GM12878 (cell line): ENCODE results near the gene PDSS2. TPM values are rescaled to one million over a fixed set of nuclear protein-coding genes. Genes with fewer than 3 reads are reported as not detected.

Source experiments
- ATAC-seq: fragments of 200-7000 bp; cut with Tn5 transposase; 3 replicates; pipeline ENCODE4 v1.9.1; 2020; ENCODE audit warnings: mild to moderate bottlenecking, moderate library complexity
- BruUV-seq: library from RNA; stranded (reverse); fragments of 400-500 nt; replicated peaks from 2 replicates; lab custom pipeline; 2021; lab: Mats Ljungman, UMichigan
- CTCF ChIA-PET: fragments of 300-600 bp; sonication (Branson Sonifier 250); formaldehyde crosslinking; extraction: SDS; loops from one replicate; lab custom pipeline; 2021; ENCODE audit warnings: inconsistent platforms; lab: Yijun Ruan, JAX
- POLR2A ChIA-PET: fragments of 350-600 bp; formaldehyde crosslinking; extraction: SDS; loops from one replicate; lab custom pipeline; 2021; ENCODE audit warnings: inconsistent platforms; lab: Charles Lee
- RAD21 ChIA-PET: fragments of 300-600 bp; sonication (Branson Sonifier 250); formaldehyde crosslinking; loops from one replicate; lab custom pipeline; 2023; ENCODE audit warnings: antibody characterized with exemption; ENCODE audit not compliant: unreplicated experiment; lab: Charles Lee
- SMC1A ChIA-PET: fragments of 300-600 bp; sonication (Branson Sonifier 250); formaldehyde crosslinking; loops from one replicate; lab custom pipeline; 2023; ENCODE audit not compliant: unreplicated experiment, uncharacterized antibody; lab: Charles Lee
- DNase-seq: peaks from one replicate; pipeline ENCODE4 v3.0.0-alpha.2; 2011; ENCODE audit warnings: low read depth, low spot score
- FAIRE-seq: peaks from 3 replicates; lab custom pipeline; 2011; peaks lifted over from hg19 to GRCh38; lab: Jason Lieb, UNC
- H2AFZ ChIP-seq: 2 replicates; pipeline ENCODE4 v1.6.0; 2011; ENCODE audit warnings: low read depth, low read length, control low read depth; ENCODE audit not compliant: control insufficient read depth
- H3K27ac ChIP-seq: 2 replicates; pipeline ENCODE4 v1.5.1; 2011; ENCODE audit warnings: control low read depth; ENCODE audit not compliant: control insufficient read depth, insufficient read depth
- H3K27me3 ChIP-seq, 2 experiments: replicated peaks in 1 of 2; 2 replicates each; pipeline versions ENCODE4 v1.6.0 to v1.6.1; 2011; ENCODE audit warnings: low read length in 1 of 2; ENCODE audit not compliant: control insufficient read depth in 2 of 2, insufficient read depth in 2 of 2
- H3K36me3 ChIP-seq, 2 experiments: 2 replicates each; pipeline ENCODE4 v1.5.1; 2011; ENCODE audit warnings: low read length in 1 of 2; ENCODE audit not compliant: control insufficient read depth in 2 of 2, insufficient read depth in 2 of 2
- H3K4me1 ChIP-seq: 2 replicates; pipeline ENCODE4 v1.6.1; 2011; ENCODE audit warnings: mild to moderate bottlenecking, low read length, moderate library complexity, mixed read lengths; ENCODE audit not compliant: control insufficient read depth, insufficient read depth
- H3K4me2 ChIP-seq: 2 replicates; pipeline ENCODE4 v1.6.0; 2011; ENCODE audit warnings: control low read depth; ENCODE audit not compliant: control insufficient read depth, insufficient read depth
- H3K4me3 ChIP-seq: fragments of 200-600 bp; sonication (generic); 2 replicates; pipeline ENCODE4 v1.5.1; 2016
- H3K79me2 ChIP-seq: 2 replicates; pipeline ENCODE4 v1.6.0; 2011; ENCODE audit warnings: low read length; ENCODE audit not compliant: control insufficient read depth, insufficient read depth
- H3K9ac ChIP-seq: 2 replicates; pipeline ENCODE4 v1.8.0; 2011; ENCODE audit warnings: low read length, control low read depth, mixed read lengths; ENCODE audit not compliant: control insufficient read depth, insufficient read depth
- H3K9me3 ChIP-seq: replicated peaks from 3 replicates; pipeline ENCODE4 v1.5.1; 2011; ENCODE audit warnings: mild to moderate bottlenecking, low read length; ENCODE audit not compliant: control insufficient read depth, insufficient read depth
- H4K20me1 ChIP-seq: 2 replicates; pipeline ENCODE4 v1.6.0; 2011; ENCODE audit not compliant: control insufficient read depth, insufficient read depth
- BRCA1 ChIP-seq: IDR thresholded peaks from 2 replicates; pipeline ENCODE4 v1.6.1; 2011; ENCODE audit warnings: low read depth, low read length, improper control_type of control experiment
- CBFB ChIP-seq: IDR thresholded peaks from 2 replicates; pipeline ENCODE4 v1.6.1; 2016; ENCODE audit warnings: antibody characterized with exemption, low read depth
- IKZF1 ChIP-seq: fragments of 450-650 bp; conservative IDR thresholded peaks from 2 replicates; pipeline ENCODE4 v1.6.1; 2017; ENCODE audit warnings: antibody characterized with exemption, mild to moderate bottlenecking
- MXI1 ChIP-seq: fragments of 150-350 bp; IDR thresholded peaks from 2 replicates; pipeline ENCODE4 v1.6.1; 2011; ENCODE audit warnings: low read depth, mild to moderate bottlenecking, inconsistent platforms, low read length, improper control_type of control experiment
- NR2C1 ChIP-seq: fragments of 450-650 bp; IDR thresholded peaks from 2 replicates; pipeline ENCODE4 v1.6.1; 2017; ENCODE audit warnings: antibody characterized with exemption, mild to moderate bottlenecking, moderate library complexity
- NRF1 ChIP-seq: conservative IDR thresholded peaks from 2 replicates; pipeline ENCODE4 v1.6.1; 2011; ENCODE audit warnings: mild to moderate bottlenecking, low read depth, low read length, improper control_type of control experiment
- RAD21 ChIP-seq: IDR thresholded peaks from 2 replicates; pipeline ENCODE4 v1.6.1; 2011; ENCODE audit warnings: mild to moderate bottlenecking, low read depth, low read length, moderate library complexity; ENCODE audit not compliant: insufficient read depth
- SMAD5 ChIP-seq: IDR thresholded peaks from 2 replicates; pipeline ENCODE4 v1.6.1; 2016; ENCODE audit warnings: antibody characterized with exemption, low read depth
- STAT1 ChIP-seq: fragments of 450-650 bp; conservative IDR thresholded peaks from 2 replicates; pipeline ENCODE4 v1.6.1; 2014; ENCODE audit warnings: antibody characterized with exemption, mild to moderate bottlenecking
- WRNIP1 ChIP-seq: IDR thresholded peaks from 2 replicates; pipeline ENCODE4 v1.6.1; 2011; ENCODE audit warnings: low read depth, low read length, improper control_type of control experiment, borderline replicate concordance
- WGBS: methylation state at CpG from one replicate; pipeline ENCODE4 v1.1.6; 2016; ENCODE audit warnings: low lambda C conversion rate; ENCODE audit not compliant: insufficient replicate concordance, insufficient coverage; ENCODE audit errors: missing lambda C conversion rate; 5-methylcytosine and 5-hydroxymethylcytosine counted together
- in situ Hi-C: fragments of 300-500 bp; cut with MboI; formaldehyde crosslinking; loops from 9 replicates; pipeline ENCODE4 v1.14.3; 2018; ENCODE audit warnings: mixed read lengths
- intact Hi-C: fragments of 100-400 bp; cut with micrococcal nuclease; formaldehyde crosslinking; loops from one replicate; pipeline ENCODE4 v1.14.2; 2022; ENCODE audit not compliant: unreplicated experiment
- polyA plus RNA-seq, 11 experiments: library from polyadenylated mRNA; depleted of rRNA in 4 of 11; unstranded in 6 of 11; stranded (reverse) in 5 of 11; fragments of >200 nt; fragmentation: Nextera tagmentation in 4 of 11; fragmentation: Illumina TruSeq in 1 of 11; extraction: Ambion mirVana in 4 of 11; extraction: Trizol in 1 of 11; gene quantifications; 1 replicate in 1 of 11; 2 replicates in 10 of 11; pipeline versions ENCODE4 v1.2.1 to v1.2.3, GENCODE V29; 2011 to 2016; ENCODE audit warnings: inconsistent platforms in 2 of 11, missing spikeins in 2 of 11, low read depth in 1 of 11
- total RNA-seq, 4 experiments: library from RNA; depleted of rRNA in 3 of 4; stranded (reverse); fragments of >200 nt in 3 of 4; fragmentation: Illumina TruSeq in 1 of 4; extraction: Trizol in 1 of 4; gene quantifications; 2 replicates each; pipeline versions ENCODE4 v1.2.1 to v1.2.3, GENCODE V29; 2013 to 2021
- TF ChIP-seq, protein P1 (sequence below): IDR thresholded peaks from 2 replicates; pipeline ENCODE4 v1.6.1; 2012; ENCODE audit warnings: low read length, inconsistent platforms
- TF ChIP-seq, protein P2 (sequence below): fragments of 150-350 bp; IDR thresholded peaks from 2 replicates; pipeline ENCODE4 v1.6.1; 2016; ENCODE audit warnings: low read depth, low read length

The PDSS2 gene
- total and polyA plus RNA-seq, 10 of the 15 experiments (the other 5 are each of a cell fraction or from before 2014, with no cell fraction given) = 7.7 to 15.5 (median 9.6) TPM

DNA sequence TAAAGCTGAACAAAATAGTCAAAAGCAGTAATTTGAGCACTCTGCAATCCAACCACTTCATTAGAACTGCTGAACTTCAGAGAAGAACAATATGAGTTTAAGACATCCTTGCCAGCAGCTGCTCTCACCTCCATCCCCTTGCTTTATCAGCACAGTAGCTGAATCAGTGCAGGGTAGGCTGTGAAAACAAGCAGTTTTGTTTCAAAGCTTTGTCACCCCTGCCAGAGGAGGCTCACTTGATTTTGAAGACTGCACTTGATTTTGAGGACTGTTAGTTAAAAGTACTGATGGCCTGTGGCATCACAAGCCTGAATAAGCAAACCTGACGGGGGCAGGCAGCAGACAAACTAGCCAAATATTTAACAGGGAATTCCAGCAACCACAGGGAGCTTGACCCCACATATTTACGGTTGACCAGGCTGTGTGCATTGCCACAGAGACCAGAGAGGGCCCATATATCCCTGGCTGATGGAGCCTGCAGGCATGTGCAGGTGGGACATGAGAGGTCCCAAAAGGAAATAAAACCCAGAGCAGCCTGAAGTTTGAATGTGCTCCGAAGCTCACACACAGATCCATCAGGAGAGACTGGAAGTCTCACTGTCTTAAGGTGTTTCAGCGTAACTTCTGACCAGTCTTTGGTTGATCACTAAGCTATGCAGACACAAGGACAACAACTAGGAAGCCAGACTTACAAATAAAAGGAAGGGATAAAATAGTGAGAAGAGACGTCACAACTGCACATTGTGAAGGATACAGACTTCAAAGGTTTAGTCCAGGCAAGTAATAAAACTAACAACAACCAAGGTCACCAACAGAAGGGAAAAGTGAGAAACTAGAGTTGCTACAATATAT, 97.4 kb downstream of the PDSS2 start:
- no peaks in the 10 kb centered on the region for H3K36me3 ChIP-seq
- in situ Hi-C loops = no loop called here
- CTCF ChIA-PET = no interaction called here

DNA sequence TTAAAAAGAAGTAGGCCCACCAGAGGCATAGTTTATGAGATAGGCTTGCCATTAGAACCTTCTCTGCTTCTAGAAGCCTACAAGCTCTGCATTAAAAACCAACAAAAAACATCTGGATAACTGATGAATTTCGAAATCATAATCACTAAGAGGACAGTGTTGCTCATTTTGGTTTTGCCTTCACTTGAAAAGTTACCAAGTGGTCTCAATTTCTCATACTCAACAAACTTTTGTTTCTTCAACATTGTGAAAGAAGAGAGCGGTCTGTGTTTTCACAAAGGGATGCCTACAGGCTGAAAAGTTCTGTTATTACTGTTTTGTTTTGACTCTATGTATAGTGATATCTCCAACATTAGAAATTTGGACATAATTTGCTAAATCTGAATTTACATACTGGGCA, 98.9 kb downstream of the PDSS2 start:
- POLR2A ChIA-PET = no interaction called here
- no peak for TF ChIP-seq STAT1
- no peak for TF ChIP-seq BRCA1
- no peak for TF ChIP-seq MXI1
- TF ChIP-seq SMAD5 = no peak
- TF ChIP-seq, protein P1, sequence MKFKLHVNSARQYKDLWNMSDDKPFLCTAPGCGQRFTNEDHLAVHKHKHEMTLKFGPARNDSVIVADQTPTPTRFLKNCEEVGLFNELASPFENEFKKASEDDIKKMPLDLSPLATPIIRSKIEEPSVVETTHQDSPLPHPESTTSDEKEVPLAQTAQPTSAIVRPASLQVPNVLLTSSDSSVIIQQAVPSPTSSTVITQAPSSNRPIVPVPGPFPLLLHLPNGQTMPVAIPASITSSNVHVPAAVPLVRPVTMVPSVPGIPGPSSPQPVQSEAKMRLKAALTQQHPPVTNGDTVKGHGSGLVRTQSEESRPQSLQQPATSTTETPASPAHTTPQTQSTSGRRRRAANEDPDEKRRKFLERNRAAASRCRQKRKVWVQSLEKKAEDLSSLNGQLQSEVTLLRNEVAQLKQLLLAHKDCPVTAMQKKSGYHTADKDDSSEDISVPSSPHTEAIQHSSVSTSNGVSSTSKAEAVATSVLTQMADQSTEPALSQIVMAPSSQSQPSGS = no peak
- no peak for TF ChIP-seq RAD21
- TF ChIP-seq, protein P2, sequence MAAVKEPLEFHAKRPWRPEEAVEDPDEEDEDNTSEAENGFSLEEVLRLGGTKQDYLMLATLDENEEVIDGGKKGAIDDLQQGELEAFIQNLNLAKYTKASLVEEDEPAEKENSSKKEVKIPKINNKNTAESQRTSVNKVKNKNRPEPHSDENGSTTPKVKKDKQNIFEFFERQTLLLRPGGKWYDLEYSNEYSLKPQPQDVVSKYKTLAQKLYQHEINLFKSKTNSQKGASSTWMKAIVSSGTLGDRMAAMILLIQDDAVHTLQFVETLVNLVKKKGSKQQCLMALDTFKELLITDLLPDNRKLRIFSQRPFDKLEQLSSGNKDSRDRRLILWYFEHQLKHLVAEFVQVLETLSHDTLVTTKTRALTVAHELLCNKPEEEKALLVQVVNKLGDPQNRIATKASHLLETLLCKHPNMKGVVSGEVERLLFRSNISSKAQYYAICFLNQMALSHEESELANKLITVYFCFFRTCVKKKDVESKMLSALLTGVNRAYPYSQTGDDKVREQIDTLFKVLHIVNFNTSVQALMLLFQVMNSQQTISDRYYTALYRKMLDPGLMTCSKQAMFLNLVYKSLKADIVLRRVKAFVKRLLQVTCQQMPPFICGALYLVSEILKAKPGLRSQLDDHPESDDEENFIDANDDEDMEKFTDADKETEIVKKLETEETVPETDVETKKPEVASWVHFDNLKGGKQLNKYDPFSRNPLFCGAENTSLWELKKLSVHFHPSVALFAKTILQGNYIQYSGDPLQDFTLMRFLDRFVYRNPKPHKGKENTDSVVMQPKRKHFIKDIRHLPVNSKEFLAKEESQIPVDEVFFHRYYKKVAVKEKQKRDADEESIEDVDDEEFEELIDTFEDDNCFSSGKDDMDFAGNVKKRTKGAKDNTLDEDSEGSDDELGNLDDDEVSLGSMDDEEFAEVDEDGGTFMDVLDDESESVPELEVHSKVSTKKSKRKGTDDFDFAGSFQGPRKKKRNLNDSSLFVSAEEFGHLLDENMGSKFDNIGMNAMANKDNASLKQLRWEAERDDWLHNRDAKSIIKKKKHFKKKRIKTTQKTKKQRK = no peak
- no peak for TF ChIP-seq NR2C1
- no peak for TF ChIP-seq CBFB
- TF ChIP-seq, all 136 proteins: peak for 0
- no peak overlapping the region for H3K4me2 ChIP-seq
- no peak overlapping the region for H3K4me3 ChIP-seq
- H3K27ac ChIP-seq = no peak overlapping the region
- no peaks in the 10 kb centered on the region for H3K36me3 ChIP-seq
- FAIRE-seq (no peak), ATAC-seq (no peak), DNase-seq (no peak)
- peaks cover 4% of the 10 kb centered on the region; the same call in 1 of the 3 replicates for H3K9me3 ChIP-seq
- no peaks in the 10 kb centered on the region for H3K27me3 ChIP-seq
- intact Hi-C loops = no loop called here
- no peak overlapping the region for H3K9ac ChIP-seq
- H2AFZ ChIP-seq = no peak overlapping the region
- H4K20me1 ChIP-seq = no peaks in the 10 kb centered on the region
- SMC1A ChIA-PET = interaction anchor here (0.8 kb wide), 1 partner anchor 9 kb away, joined by 3 read pairs; no protein-coding TSS in a partner anchor
- no peaks in the 10 kb centered on the region for H3K4me1 ChIP-seq
- CTCF ChIA-PET = interaction anchor here (0.6 kb wide), 1 partner anchor 485 kb away, joined by 3 read pairs; no protein-coding TSS in a partner anchor
- H3K79me2 ChIP-seq = no peaks in the 10 kb centered on the region
- RAD21 ChIA-PET = no interaction called here
- BruUV-seq = no TSS peak
- in situ Hi-C loops = no loop called here
- WGBS = 58% methylated on average over 2 of the region's 2 CpGs

More for the DNA sequence above, 97.4 kb downstream of the PDSS2 start:
- Histone ChIP-seq H3K4me2 (no peak overlapping the region), H4K20me1 (no peaks in the 10 kb centered on the region), H3K4me3 (no peak overlapping the region), H3K9me3 (peaks cover 4% of the 10 kb centered on the region; the same call in 1 of the 3 replicates), H3K79me2 (no peaks in the 10 kb centered on the region), H3K27ac (no peak overlapping the region), H2AFZ (no peak overlapping the region), H3K27me3 (no peaks in the 10 kb centered on the region), H3K4me1 (no peaks in the 10 kb centered on the region), H3K9ac (no peak overlapping the region)
- ChIA-PET RAD21 (no interaction called here), SMC1A (interaction anchor here (0.6 to 1.1 kb wide), 3 partner anchors 9 to 25 kb away, joined by 3 to 4 read pairs (median 3); no protein-coding TSS in a partner anchor), POLR2A (no interaction called here)
- intact Hi-C loops = no loop called here
- ATAC-seq (no peak), FAIRE-seq (no peak), DNase-seq (no peak)
- WGBS = 100% methylated on average over 5 of the region's 5 CpGs
- TF ChIP-seq IKZF1 (no peak), WRNIP1 (no peak), NRF1 (no peak)
- no TSS peak for BruUV-seq
